ENCODE measurements around the gene NOL3.

- TF ChIP-seq POLR2AphosphoS5 (IDR thresholded peaks at IDR 0.05; ENCODE audit: borderline replicate concordance, low read depth, low read length): peak; percentile 15; the same call in 1 of the 2 replicates
- TF ChIP-seq EZH2 (IDR thresholded peaks at IDR 0.05): no peak
- TF ChIP-seq FOXP2 (optimal IDR thresholded peaks at IDR 0.05; ENCODE audit: control extremely low read depth, extremely low read length, insufficient read depth): no peak
Measured at GRCh38 chr16:67183627-67184452, 13.5 kb downstream of the NOL3 start, which contains the start of gene MATCAP1.
